ENCODE data around the gene KCNIP1.

DNA sequence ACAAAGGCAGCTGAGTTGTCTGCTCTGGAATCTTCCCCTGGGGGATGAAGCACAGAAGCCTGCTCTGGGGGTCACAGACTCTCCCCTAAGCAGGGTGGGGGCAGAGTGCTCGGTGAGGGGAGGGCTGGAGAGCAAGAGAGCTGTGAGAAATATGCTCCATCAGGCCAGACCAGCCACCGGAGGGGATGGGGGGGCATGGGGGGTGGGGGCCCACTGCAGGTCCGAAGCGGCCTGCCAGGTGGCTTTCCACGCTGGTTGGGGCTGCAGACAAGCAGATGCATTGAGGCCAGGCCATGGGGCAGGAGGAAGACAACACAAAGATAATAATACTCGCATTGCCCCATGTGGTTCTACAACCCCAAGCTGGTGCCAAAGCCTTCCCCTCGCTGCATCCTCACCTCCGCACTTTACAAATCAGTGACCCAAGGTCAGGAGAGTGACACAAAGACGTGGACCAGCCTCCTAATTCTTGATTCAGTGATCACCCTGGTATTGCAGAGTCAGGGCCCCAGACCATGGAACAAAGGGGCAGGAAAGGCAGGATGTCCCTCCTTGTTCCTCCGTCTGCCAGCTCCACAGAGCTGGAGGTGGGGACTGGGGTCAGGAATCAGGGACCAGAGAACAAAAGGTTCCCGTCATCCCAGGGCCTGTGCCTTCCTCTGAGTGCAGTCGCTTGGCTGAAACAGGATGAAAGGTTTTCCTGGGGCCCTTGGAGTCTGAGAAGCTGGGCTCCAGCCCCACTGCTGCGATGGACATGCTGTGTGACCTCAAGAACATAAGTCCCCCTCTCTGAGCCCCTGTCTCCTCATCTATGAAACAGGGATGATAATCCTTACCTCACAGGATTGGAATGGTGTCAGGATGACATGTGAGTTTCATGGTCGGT is 242.5 kb downstream of the KCNIP1 start:
- TF ChIP-seq POLR2A (IDR thresholded peaks at IDR 0.05; ENCODE audit: extremely low read depth, insufficient read length) = no peak
- TF ChIP-seq, protein P1, sequence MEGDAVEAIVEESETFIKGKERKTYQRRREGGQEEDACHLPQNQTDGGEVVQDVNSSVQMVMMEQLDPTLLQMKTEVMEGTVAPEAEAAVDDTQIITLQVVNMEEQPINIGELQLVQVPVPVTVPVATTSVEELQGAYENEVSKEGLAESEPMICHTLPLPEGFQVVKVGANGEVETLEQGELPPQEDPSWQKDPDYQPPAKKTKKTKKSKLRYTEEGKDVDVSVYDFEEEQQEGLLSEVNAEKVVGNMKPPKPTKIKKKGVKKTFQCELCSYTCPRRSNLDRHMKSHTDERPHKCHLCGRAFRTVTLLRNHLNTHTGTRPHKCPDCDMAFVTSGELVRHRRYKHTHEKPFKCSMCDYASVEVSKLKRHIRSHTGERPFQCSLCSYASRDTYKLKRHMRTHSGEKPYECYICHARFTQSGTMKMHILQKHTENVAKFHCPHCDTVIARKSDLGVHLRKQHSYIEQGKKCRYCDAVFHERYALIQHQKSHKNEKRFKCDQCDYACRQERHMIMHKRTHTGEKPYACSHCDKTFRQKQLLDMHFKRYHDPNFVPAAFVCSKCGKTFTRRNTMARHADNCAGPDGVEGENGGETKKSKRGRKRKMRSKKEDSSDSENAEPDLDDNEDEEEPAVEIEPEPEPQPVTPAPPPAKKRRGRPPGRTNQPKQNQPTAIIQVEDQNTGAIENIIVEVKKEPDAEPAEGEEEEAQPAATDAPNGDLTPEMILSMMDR (IDR thresholded peaks at IDR 0.05; ENCODE audit: low read depth, low read length) = no peak
- no peak for TF ChIP-seq MYC (IDR thresholded peaks at IDR 0.05; ENCODE audit: low read depth, low read length)
- TF ChIP-seq, protein P2, sequence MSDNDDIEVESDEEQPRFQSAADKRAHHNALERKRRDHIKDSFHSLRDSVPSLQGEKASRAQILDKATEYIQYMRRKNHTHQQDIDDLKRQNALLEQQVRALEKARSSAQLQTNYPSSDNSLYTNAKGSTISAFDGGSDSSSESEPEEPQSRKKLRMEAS (IDR thresholded peaks at IDR 0.05; ENCODE audit: low read depth, low read length) = no peak

All from NB4 (cell line).